Cerebellar cortex (tissue), 1 donor: ENCODE data around the gene MAU2.
A peak's percentile ranks its signal among the peaks of the same experiment; 100 is the strongest.
"Not testable (repeated sequence)": the region's sequence is repeated elsewhere in the genome, so short reads cannot be mapped to it uniquely, and the experiment has no call there.

Source experiments
- DNase-seq: peaks from one replicate; pipeline ENCODE4 v3.0.0-alpha.2; 2015; ENCODE audit warnings: low spot score

The MAU2 gene

GRCh38 chr19:19382118-19382517 lies 61.5 kb downstream of the MAU2 start:
- no peak for DNase-seq

GRCh38 chr19:19384486-19384885 lies 63.9 kb downstream of the MAU2 start:
- no peak for DNase-seq

GRCh38 chr19:19385131-19385895 lies 64.7 kb downstream of the MAU2 start:
- peak; percentile 100 for DNase-seq

GRCh38 chr19:19385896-19386869 lies 65.6 kb downstream of the MAU2 start:
- no peak for DNase-seq

- DNase-seq, result no peak
Observed at GRCh38 chr19:19387108-19387507, 66.5 kb downstream of the MAU2 start.

GRCh38 chr19:19388568-19389555 lies 68.2 kb downstream of the MAU2 start:
- no peak for DNase-seq

- DNase-seq, result not testable (repeated sequence)
Observed at GRCh38 chr19:19389683-19390082, 69.1 kb downstream of the MAU2 start.

GRCh38 chr19:19394333-19394732 lies 73.7 kb downstream of the MAU2 start:
- DNase-seq, result not testable (repeated sequence)

- peak; percentile 44 for DNase-seq
Observed at GRCh38 chr19:19399733-19400433, 79.3 kb downstream of the MAU2 start.

- no peak for DNase-seq
Observed at GRCh38 chr19:19402656-19403372, 82.2 kb downstream of the MAU2 start.

- no peak for DNase-seq
Observed at GRCh38 chr19:19403373-19403901, 82.8 kb downstream of the MAU2 start.

- peak; percentile 93 for DNase-seq
Observed at GRCh38 chr19:19404879-19405860, 84.5 kb downstream of the MAU2 start, which contains the start of gene GATAD2A. Gene GATAD2A, plus strand, starts transcription at chr19:19405675. Its CDS starts 59,671 bp downstream, at chr19:19465346.

- DNase-seq, result no peak
Observed at GRCh38 chr19:19405971-19406877, 85.6 kb downstream of the MAU2 start.

GRCh38 chr19:19406878-19407632 lies 86.4 kb downstream of the MAU2 start:
- DNase-seq, result peak; percentile 69

- no peak for DNase-seq
Observed at GRCh38 chr19:19407633-19407930, 87.0 kb downstream of the MAU2 start.
